GM18517 (cell line): ENCODE measurements around the gene LMTK3.

Experiments
- ATAC-seq: cut with Tn5 transposase; IDR thresholded peaks from one replicate; pipeline ENCODE4 v1.9.1; 2021; ENCODE audit warnings: mild to moderate bottlenecking, moderate library complexity; ENCODE audit not compliant: unreplicated experiment

LMTK3 gene

GRCh38 chr19:48508729-48509411 is 2.8 kb downstream of the LMTK3 start:
- ATAC-seq: no peak

DNA sequence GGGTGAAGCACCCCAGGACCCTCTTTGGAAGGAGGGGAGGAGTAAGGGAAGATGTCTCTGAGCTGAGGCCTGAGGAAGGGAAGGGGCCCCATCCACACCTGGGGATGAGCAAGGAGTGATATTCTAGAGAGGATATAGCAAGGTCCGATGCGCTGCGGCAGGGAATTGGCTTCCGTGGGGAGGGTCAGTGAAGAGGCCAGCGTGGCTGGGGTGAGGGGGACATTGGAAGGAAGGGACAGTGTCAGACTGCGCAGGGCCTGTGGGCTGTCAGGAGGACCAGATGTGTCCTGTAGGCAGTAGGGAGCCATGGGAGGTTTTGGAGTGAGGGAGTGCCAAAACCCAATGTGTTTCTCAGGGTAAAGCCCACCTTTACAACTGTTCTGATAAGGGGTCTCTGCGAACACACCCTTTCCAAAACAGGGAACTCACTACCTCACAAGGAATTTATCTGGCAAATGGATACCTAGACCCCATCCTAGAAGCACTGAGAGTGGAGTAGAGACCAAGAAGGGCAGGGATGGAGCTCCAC is 3.7 kb downstream of the LMTK3 start:
- no peak for ATAC-seq

DNA sequence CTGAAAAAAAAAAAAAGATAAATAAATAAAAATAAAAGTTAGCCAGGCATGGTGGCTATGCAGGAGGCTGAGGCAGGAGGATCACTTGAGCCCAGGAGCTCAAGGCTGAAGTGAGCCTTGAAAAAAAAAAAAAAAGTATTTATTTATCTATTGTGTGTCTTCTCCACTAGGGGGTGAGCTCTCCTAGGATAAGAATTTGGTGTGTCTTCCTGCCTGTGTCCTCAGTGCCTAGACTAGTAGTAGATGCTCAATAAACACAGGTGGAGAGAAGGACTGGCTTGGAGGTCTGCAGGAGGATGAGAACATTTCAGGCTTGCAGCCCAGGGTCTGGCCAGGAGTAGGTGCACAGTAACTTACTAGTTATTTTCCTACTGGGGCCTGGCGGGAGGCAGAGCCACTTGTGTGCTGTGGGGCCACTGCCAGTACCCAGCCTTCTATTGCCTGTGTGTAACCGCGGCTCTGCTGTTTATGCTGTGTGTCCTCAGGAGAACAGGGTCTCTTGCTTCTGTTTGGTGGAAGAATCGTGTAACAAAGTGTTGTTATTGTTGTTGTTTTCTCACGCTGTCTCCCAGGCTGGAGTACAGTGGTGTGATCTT is 5.4 kb downstream of the LMTK3 start:
- no peak for ATAC-seq

- no peak for ATAC-seq
These were observed 9.2 kb downstream of the LMTK3 start for GRCh38 chr19:48502350-48503018.

- no peak for ATAC-seq
These were observed 9.9 kb downstream of the LMTK3 start for GRCh38 chr19:48501494-48502349.

GRCh38 chr19:48500830-48501493 is 10.7 kb downstream of the LMTK3 start:
- ATAC-seq: no peak

DNA sequence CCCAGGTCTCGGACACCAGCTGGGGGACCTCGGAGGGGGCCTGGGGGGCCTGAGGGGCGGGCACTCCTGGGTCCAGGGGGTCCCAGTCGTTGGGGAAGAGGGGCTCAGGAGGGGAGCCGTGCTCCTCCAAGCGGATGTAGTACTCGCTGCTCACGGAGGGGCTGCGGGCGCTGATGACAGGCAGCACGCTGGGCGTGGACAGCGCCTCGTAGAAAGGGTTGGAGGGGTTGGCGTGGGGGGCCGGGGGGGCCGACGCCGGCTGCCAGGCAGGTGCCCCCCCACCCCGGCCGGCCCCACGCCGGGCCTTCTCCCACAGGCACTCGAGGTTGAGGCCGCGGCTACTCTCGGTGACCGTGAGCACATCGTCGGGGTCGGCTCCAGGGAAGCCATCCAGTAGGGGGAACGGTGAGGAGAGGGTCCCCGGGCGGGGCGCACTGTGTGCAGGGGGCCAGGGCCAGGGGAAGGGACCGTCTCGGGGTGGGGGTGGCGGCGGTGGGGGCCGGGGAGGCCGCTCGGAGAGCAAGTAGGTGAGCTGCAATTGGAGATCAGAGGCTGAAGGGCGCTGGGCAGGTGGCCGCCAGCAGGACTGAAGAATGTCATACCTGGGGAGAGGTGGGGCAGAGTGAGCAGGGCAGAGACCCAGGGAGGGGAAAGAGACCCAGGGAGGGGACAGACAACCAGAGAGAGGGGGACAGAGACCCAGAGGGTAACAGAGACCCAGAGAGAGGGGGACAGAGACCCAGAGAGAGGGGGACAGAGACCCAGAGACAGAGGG is 12.1 kb downstream of the LMTK3 start:
- ATAC-seq: no peak

DNA sequence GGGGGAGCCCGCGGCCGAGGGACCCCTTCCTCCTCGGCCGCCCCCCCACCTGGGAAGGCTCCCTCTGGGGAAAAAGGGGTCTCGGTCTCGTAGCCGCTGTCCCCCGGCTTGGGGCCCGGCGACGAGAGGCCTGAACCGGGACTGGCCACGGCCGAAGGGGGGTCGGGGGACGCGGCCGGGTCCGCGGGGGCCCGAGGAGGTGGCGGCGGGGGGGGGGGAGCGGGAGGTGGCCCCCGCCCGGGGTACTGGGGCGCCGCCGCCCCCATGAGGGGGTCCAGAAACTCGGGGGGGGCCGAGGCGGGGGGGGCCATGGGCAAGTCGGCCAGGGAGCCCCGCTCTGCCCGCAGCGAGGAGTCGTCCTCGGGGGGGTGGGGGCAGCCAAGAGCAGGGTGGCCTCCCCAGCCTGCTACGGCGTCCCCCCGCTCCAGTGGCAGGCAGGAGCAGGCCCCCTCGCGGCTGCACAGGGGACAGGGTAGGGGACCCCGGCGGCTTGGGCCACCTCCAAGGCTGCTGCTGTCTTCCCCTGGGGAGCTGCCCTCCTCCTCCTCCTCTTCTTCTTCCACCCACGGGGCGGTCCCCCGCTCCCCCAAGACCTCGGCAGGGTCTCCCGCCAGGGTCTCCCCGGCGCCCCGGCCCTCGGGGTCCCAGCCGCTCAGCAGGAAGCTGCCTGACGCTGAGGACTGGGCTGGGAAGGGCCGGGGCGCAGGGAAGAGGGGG is 12.9 kb downstream of the LMTK3 start:
- ATAC-seq: no peak

GRCh38 chr19:48497728-48498594 is 13.7 kb downstream of the LMTK3 start:
- no peak for ATAC-seq

DNA sequence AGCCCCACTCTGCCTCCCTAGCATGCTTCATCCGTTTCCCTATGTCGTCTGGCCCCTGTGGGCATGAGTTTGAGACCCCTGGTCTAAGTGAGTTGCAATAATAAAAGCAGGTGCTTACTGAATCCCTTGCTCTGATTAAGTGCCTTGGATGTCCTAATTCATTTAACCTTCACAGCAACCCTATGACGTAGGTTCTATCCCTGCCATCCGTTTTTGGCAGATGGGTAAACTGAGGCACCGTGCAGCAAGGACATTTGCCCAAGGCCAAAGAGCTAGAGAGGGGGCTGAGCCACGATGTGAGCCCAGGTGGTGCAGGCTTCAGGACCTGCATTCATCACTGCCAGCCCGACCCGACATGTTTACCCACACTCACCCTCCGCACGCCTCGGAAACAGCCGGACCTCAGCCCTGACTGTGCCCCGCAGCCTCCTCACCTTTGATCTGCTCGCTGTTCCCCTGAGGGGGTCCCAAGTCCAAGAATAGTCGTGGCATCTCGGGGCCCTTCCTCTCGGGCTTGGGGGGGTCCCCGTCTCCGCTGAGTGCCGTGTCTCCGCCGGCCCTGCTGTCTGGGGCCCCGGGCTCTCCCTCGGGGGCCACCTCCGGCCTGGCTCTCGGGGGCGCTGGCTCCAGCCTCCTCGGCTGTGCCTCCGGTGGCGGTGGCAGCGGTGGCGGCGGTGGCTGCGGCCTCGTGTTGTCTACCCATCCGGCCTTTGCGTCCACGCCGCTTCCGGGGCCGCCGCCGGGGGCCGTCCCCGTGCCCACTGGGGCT is 14.5 kb downstream of the LMTK3 start:
- no peak for ATAC-seq

GRCh38 chr19:48495396-48495795 is 16.2 kb downstream of the LMTK3 start:
- no peak for ATAC-seq

DNA sequence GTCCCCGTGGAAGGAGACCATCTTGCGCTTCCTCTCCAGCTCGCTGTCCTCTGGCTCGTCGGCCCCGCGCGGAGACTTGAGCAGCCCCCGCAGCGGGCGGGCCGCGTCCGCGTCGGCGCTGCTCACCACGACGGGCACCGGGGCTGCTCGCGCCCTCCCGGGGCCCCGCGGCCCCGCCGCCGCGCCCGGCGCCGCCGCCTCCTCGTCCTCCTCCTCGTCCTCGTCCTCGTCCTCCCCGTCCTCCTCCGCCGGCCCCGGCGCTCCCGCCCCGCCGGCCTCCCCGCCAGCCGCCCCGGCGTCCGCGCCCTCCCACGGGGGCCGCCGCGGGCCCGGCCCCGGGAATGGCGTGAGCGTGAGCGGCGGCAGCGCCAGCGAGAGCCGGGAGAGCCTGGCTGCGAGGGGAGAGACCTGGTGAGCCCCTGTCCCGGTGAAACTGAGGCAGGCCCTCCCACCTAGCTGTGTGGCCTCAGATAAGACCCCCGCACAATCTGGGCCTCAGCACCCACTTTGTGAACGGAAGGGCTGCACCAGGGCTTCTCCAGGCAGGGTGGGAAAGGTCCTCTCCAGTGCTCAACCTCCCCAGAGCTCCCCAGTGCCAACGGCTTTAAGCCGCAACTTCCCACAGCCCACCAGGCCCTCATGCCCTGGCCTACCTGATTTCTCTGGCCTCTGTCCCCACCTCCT is 17.8 kb downstream of the LMTK3 start:
- ATAC-seq: peak; percentile 18

DNA sequence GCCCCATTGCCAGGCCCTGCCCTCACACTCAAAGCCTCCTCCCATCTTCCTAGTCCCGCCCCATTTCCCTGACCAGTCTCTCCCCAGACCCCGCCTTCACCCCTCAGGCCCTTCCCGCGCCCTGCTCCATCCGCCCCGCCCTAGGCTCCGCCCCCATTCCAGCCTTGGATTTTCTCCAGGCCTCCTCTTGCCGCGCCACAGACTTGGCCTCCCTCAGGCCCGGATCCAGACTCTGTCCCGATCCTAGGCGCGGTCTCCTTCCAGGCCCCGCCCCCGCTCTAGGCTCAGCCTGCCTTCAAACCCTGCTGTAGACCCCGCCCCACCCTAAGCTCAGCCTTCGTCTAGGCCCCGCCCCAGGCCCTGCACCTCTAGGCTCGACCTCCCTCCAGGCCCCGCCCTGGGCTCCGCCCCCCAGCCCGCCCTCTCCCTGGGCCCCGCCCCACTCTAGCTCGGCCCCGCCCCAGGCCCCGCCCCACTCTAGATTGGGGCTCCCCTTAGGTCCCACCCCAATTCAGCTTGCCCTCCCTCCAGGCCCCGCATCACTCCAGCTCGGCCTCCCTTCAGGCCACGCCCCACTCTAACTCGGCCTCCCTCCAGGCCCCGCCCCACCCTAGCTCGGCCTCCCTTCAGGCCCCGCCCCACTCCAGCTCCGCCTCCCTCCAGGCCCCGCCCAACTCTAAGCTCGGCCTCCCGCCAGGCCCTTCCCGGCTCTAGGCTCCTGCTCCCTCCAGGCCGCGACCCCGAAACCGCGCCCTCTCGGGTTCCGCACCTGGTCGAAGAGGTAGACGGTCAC is 18.5 kb downstream of the LMTK3 start:
- ATAC-seq: peak; percentile 69

- no peak for ATAC-seq
These were observed 19.9 kb downstream of the LMTK3 start for GRCh38 chr19:48491793-48492123.

GRCh38 chr19:48490981-48491792 is 20.4 kb downstream of the LMTK3 start:
- no peak for ATAC-seq
